Skeletal muscle tissue (tissue), 4 donors: Measurements from ENCODE around the gene URB2. TPM values are rescaled to one million over a fixed set of nuclear protein-coding genes. Genes with fewer than 3 reads are reported as not detected.

Experiments used
- H3K27ac ChIP-seq: one replicate; pipeline ENCODE4 v1.7.0; 2013; ENCODE audit warnings: mild to moderate bottlenecking, low read depth, low read length, inconsistent platforms
- H3K27me3 ChIP-seq, 3 donors: one replicate each; pipeline ENCODE4 v1.7.0; 2013; ENCODE audit warnings: low read length in 3 of 3; ENCODE audit not compliant: control insufficient read depth in 3 of 3, insufficient read depth in 3 of 3
- H3K36me3 ChIP-seq, 3 donors: one replicate each; pipeline ENCODE4 v1.7.0; 2013; ENCODE audit warnings: low read length in 3 of 3; ENCODE audit not compliant: control insufficient read depth in 3 of 3, insufficient read depth in 3 of 3
- H3K4me1 ChIP-seq, 3 donors: one replicate each; pipeline ENCODE4 v1.7.0; 2013; ENCODE audit warnings: low read length in 3 of 3, mild to moderate bottlenecking in 3 of 3; ENCODE audit not compliant: control insufficient read depth in 3 of 3, insufficient read depth in 3 of 3
- H3K4me3 ChIP-seq, 3 donors: one replicate each; pipeline ENCODE4 v1.7.0; 2013; ENCODE audit warnings: low read length in 3 of 3
- H3K9ac ChIP-seq, 3 donors: one replicate each; pipeline ENCODE4 v1.7.0; 2013; ENCODE audit warnings: low read length in 3 of 3, mild to moderate bottlenecking in 3 of 3, moderate library complexity in 2 of 3, low read depth in 1 of 3
- H3K9me3 ChIP-seq, 3 donors: one replicate each; pipeline ENCODE4 v1.7.0; 2013; ENCODE audit warnings: low read length in 3 of 3; ENCODE audit not compliant: control insufficient read depth in 3 of 3
- total RNA-seq: library from RNA; depleted of rRNA; stranded (reverse); fragments of >200 nt; gene quantifications from one replicate; pipeline ENCODE4 v1.2.3, GENCODE V29; 2014
- donor health status: Osteomylitis.

URB2 gene
- total RNA-seq, 1 donor from 2014 or later = 11.0 TPM

GRCh38 chr1:229657993-229658755, 32.1 kb downstream of the URB2 start:
- Histone ChIP-seq H3K4me3 (no peak overlapping the region), H3K36me3 (peaks cover 11 to 38% (median 27%) of the 10 kb centered on the region in 3 donors), H3K27me3 (no peaks in the 10 kb centered on the region), H3K27ac (no peak overlapping the region), H3K9ac (no peak overlapping the region), H3K4me1 (peaks cover 0 to 7% (median 0%) of the 10 kb centered on the region in 3 donors), H3K9me3 (no peaks in the 10 kb centered on the region)

- peaks cover 4 to 20% (median 14%) of the 10 kb centered on the region in 3 donors for H3K36me3 ChIP-seq
- H3K27me3 ChIP-seq = no peaks in the 10 kb centered on the region
- no peak overlapping the region for H3K4me3 ChIP-seq
- H3K4me1 ChIP-seq = peaks cover 5 to 14% (median 8%) of the 10 kb centered on the region in 3 donors
- H3K9me3 ChIP-seq = no peaks in the 10 kb centered on the region
- no peak overlapping the region for H3K9ac ChIP-seq
- H3K27ac ChIP-seq = no peak overlapping the region
Measured at GRCh38 chr1:229661022-229661877, 35.2 kb downstream of the URB2 start.

- Histone ChIP-seq H3K4me3 (no peak overlapping the region), H3K9ac (no peak overlapping the region), H3K27ac (no peak overlapping the region), H3K9me3 (no peaks in the 10 kb centered on the region), H3K27me3 (no peaks in the 10 kb centered on the region), H3K4me1 (peaks cover 5 to 14% (median 8%) of the 10 kb centered on the region in 3 donors), H3K36me3 (peaks cover 4 to 14% (median 9%) of the 10 kb centered on the region in 3 donors)
Measured at GRCh38 chr1:229661897-229662296, 35.9 kb downstream of the URB2 start.

- Histone ChIP-seq H3K4me1 (peaks cover 5 to 14% (median 8%) of the 10 kb centered on the region in 3 donors), H3K27ac (no peak overlapping the region), H3K4me3 (no peak overlapping the region), H3K36me3 (peaks cover 0 to 4% (median under 1%) of the 10 kb centered on the region in 3 donors), H3K9me3 (no peaks in the 10 kb centered on the region), H3K27me3 (no peaks in the 10 kb centered on the region), H3K9ac (no peak overlapping the region)
Measured at GRCh38 chr1:229664133-229664689, 38.2 kb downstream of the URB2 start.

GRCh38 chr1:229665912-229666558, 40.0 kb downstream of the URB2 start:
- Histone ChIP-seq H3K36me3 (no peaks in the 10 kb centered on the region), H3K27me3 (no peaks in the 10 kb centered on the region), H3K4me3 (no peak overlapping the region), H3K9ac (no peak overlapping the region), H3K27ac (no peak overlapping the region), H3K9me3 (no peaks in the 10 kb centered on the region), H3K4me1 (peaks cover 5 to 14% (median 8%) of the 10 kb centered on the region in 3 donors)

GRCh38 chr1:229666585-229666984, 40.5 kb downstream of the URB2 start:
- Histone ChIP-seq H3K9ac (no peak overlapping the region), H3K27me3 (no peaks in the 10 kb centered on the region), H3K4me3 (no peak overlapping the region), H3K9me3 (no peaks in the 10 kb centered on the region), H3K4me1 (peaks cover 5 to 9% (median 8%) of the 10 kb centered on the region in 3 donors), H3K36me3 (no peaks in the 10 kb centered on the region), H3K27ac (no peak overlapping the region)

GRCh38 chr1:229669333-229669732, 43.3 kb downstream of the URB2 start:
- Histone ChIP-seq H3K27ac (no peak overlapping the region), H3K9me3 (no peaks in the 10 kb centered on the region), H3K36me3 (no peaks in the 10 kb centered on the region), H3K9ac (no peak overlapping the region), H3K4me3 (no peak overlapping the region), H3K4me1 (peaks cover 5 to 6% (median 5%) of the 10 kb centered on the region in 3 donors), H3K27me3 (no peaks in the 10 kb centered on the region)

GRCh38 chr1:229671310-229671709, 45.3 kb downstream of the URB2 start:
- Histone ChIP-seq H3K9ac (no peak overlapping the region), H3K4me1 (no peaks in the 10 kb centered on the region), H3K36me3 (no peaks in the 10 kb centered on the region), H3K4me3 (no peak overlapping the region), H3K27ac (no peak overlapping the region), H3K27me3 (no peaks in the 10 kb centered on the region), H3K9me3 (no peaks in the 10 kb centered on the region)

- Histone ChIP-seq H3K9ac (no peak overlapping the region), H3K27me3 (no peaks in the 10 kb centered on the region), H3K36me3 (no peaks in the 10 kb centered on the region), H3K9me3 (no peaks in the 10 kb centered on the region), H3K27ac (no peak overlapping the region), H3K4me1 (no peaks in the 10 kb centered on the region), H3K4me3 (no peak overlapping the region)
Measured at GRCh38 chr1:229672246-229672645, 46.2 kb downstream of the URB2 start.
